GF-D8 (cell line): Measurements from ENCODE around the gene PDE9A.
"Not testable (repeated sequence)": the region's sequence is repeated elsewhere in the genome, so short reads cannot be mapped to it uniquely, and the experiment has no call there.

Experiments
- DNase-seq: peaks from one replicate; lab custom pipeline; 2025; lab: John Stamatoyannopoulos, UW

Gene PDE9A

DNA sequence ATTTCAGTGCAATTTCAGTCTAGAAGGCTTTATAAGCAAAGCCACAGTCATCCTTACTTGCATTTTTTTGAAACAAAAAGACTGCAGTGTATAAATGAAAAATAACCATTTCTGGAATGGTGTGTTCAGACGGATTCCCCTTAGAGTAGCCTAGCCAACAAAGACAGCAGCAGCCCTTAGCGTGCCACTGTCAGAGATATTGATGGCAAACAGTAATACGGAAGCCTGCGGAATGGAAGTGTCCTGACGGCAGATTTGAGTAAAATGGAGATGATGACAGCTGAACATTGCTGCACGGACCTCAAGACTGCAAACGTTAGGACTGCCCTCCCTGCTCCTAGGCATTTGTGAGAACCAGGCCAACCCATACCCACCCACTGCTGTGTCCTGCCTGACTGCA, 54.7 kb downstream of the PDE9A start:
- DNase-seq = no peak

DNA sequence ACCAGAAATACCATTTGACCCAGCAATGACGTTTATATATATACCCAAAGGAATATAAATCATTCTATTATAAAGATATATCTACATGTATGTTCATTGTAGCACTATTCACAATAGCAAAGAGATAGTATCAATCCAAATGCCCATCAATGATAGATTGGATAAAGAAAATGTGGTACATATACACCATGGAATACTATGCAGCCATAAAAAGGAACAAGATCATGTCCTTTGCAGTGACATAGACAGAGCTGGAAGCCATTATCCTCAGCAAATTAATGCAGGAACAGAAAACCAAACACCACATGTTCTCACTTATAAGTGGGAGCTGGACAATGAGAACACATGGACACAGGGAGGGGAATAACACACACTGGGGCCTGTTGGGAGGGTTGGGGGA, 55.5 kb downstream of the PDE9A start:
- not testable (repeated sequence) for DNase-seq

DNA sequence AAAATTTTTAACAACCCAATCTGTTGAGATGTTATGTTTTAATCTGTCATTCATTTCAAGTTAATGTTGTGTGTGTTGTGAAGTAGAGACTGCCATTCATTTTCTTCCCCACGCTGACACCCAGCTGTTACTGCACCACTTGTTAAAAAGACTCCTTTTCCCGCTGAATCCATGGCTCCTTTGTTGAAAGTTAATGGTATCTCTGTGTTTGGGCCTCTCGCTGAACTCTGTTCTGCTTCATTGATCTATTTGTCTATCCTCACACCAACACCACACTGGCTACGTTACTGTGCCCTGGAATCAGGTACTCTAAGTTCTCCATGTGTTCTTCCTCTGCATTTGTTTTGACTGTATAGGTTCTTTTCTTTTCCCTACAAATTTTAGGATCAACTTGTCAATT, 58.2 kb downstream of the PDE9A start:
- no peak for DNase-seq

DNA sequence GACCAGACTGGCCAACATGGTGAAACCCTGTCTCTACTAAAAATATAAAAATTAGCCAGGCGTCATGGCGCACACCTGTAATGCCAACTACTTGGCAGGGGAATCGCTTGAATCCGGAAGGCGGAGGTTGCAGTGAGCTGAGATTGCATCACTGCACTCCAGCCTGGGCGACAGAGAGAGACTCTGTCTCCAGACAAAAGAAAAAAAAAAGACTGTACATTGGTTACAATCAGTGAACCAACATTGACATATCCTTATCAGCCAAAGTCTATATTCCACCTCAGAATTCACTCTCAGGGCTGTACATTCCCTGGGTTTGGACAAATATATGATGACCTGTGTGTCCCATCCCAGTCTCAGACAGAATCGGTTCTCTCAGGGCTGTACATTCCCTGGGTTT, 62.0 kb downstream of the PDE9A start:
- not testable (repeated sequence) for DNase-seq

DNA sequence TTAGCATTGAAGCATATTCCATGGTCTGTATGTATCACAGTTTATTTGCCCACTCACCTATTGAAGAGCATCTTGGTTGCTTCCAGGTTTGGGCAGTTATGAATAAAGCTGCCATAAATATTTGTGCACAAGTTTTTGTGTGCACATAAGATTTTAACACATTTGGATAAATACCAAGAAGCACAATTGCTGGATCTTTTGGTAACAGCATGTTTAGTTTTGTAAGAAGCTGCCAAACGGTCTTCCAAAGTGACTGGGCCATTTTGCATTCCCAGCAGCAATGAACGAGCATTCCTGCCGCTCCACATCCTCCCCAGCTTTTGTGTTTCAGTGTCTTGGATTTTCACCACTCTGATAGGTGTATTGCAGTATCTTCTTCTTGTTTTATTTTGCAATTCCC, 62.7 kb downstream of the PDE9A start:
- DNase-seq = no peak

DNA sequence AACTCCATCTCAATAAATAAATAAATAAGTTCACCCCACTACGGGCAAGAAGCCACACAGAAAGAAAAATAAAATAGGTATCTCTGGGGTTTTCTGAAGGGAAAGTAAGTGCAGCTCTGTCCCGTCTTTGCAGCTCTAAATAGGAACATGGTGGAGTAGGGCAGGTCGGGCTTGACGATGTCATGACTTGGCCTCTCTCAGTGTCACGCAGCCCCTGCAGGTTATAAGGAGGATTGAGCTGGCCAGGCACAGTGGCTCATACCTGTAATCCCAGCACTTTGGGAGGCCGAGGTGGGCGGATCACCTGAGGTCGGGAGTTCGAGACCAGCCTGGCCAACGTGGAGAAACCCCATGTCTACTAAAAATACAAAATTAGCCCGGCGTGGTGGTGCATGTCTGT, 67.1 kb downstream of the PDE9A start:
- not testable (repeated sequence) for DNase-seq

DNA sequence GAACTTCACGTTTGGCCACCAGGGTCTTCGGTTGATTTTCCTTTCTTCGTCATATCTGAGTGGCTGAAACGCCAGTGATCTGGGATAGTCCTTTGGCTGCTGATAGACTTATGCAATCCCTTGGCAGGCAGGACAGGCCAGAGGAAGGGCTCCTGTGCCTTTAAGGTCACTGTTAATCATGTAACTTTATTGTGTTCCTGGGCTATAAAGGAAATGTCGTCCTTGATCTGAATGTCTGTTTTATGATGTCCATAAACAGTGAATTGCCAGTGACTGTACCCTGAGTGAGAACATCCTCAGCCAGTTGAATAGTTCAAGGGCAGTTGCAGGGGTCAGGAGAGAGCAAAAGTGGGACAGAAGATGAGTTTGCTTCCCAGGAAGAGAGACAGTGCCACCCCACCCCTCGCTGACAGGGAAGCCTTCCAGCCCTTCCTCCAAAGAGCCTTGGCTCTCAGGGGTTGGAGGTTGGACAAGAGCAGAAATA, 68.0 kb downstream of the PDE9A start:
- DNase-seq = no peak

DNA sequence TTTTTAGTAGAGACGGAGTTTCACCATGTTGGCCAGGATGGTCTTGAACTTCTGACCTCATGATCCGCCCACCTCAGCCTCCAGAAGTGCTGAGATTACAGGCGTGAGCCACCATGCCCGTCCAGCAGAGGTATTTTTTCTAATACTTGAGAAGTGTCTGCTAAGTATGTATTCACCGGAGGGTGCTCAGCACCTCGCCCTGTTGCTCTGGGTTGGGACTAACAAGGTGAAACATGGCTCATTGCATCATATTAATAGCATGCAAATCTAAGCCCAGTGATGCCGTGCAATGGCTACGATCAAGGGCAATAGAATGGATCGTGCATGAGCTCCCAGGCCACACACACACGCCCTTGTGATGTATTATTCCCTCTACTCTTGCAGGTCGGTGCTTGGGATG, 68.7 kb downstream of the PDE9A start:
- no peak for DNase-seq

DNA sequence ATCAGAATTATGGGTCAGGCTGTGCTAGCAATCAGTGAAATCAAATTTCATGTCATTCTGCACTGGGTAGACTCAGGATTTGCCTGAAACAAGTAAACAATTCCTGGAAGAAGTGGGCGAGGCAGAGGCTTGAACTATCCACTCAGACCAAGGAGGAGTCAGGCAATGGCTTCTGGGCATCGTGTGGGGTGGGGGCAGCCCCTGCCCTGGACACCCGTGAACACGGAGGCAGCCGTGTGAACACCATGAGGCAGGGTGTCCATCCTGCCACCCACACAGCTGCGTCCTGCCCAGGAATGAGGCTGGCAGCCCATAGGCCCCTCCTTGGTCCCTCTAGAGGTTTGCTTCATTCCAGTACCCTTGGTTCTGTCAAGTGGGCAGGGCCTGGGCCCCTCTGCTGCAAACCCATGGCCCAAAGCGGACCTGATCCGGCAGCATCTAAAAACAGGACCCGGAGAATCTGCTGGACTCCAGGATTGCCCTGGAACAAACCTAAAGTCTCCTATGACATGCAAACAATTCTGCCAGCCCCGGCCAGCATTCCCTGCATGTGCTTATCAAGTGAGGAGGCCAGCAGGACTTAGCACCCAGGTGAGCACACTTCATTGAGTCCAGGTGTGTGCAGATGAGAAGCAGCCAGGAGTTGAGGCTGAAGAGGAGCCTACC, 69.5 kb downstream of the PDE9A start:
- no peak for DNase-seq

DNA sequence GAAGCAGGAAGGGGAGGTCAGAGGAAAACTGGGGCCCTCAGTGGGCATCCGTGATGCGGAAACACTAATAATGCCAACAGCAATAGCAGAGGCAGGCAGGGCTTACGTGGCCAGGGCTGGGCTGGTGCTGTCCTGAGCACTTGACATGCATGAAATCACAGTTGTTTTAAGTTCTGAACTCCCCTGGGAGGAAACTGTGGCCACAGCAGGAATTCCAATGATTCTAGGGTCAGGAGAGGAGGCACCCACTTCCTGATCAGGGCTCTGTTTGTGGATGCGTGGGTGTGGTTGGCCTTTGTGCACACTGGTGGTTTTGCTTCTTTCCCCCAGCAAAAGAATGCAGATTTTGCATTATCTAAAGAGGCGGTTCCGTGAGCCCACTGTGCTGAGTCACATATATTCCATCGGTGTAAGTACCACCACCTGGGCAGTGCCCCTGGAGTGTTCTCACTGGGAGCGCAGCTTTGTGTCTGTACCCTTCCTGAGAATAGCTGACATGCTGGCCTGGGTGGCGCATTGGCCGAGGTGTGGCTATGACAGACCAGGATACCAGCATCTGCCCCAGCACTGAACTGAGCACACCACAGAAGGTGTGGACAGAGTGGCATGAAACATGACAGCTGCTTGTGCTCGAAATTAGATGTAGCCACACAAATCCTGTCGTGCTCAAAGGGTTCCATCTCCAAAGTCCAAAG, 71.0 kb downstream of the PDE9A start:
- DNase-seq = peak; percentile 29

DNA sequence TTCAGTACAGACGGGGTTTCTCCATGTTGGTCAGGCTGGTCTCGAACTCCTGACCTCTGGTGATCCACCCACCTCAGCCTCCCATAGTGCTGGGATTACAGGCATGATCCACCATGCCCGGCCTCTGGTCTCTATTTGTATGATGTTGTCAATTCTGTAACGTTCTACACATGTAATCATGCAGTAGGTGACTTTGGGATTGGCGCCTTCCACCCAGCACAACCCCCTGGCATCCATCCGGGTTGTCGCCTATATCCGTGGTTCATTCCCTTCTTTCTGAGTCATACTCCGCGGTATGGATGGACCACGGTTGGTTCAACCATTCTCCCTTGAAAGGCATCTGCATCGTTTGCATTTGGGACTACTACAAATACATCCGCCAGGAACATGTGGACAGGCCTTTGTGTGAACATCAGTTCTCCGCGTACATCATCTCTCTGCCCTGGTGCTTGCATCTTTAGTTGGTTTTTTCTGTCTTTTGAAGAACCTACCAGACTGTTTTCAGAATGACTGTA, 72.1 kb downstream of the PDE9A start:
- no peak for DNase-seq

DNA sequence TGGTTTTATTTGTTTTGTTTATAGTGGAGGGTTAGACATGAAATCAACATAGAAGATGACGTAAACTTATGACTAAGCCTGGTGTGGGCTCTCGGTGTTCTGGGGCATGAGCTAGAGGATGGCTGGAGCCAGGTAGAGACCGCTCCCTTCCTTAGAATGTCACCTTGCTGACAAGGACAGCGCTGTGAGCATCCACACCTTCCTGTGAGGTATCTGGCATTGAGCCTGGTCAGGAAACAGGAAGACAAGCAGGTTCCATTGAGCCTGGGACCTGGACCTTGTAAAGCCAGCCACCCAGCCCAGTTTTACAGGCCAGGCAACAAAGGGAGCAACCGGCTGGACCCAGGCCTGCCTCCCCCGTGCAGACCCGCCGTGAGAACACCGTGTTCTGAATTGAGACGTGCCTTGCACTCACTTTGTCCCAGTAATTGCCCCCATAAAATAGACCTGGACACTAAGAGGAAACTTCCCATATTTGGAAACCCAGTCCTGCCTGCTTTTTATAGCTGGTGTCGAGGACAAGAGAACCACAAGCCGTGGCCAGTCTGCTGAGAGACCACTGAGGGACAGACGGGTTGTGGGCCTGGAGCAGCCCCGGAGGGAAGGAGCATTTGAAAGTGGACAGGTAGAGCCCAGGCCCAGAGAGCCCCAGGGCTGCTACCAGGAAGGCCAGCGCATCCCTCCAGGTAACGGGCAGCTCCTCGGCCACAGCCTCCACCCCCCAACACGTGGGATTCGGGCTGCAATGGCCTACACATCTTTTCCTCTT, 78.0 kb downstream of the PDE9A start:
- DNase-seq = no peak

DNA sequence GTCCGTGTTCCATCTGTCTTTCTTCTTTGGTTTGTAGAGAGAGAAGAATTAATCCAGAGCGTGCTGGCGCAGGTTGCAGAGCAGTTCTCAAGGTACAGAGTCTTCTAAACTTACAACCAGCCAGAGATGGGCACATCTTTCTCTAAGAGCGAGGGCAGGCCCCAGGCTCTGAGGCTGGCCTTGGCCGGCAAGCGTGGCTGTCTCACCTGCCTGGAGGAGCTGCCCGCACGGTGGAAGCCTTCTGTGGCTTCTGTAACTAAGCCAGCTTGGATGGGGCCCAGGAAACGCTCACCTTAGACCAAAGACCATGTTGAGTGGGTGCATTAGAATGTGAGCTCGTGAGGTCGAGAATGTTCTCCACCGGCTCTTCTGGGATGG, 78.6 kb downstream of the PDE9A start:
- DNase-seq = no peak

DNA sequence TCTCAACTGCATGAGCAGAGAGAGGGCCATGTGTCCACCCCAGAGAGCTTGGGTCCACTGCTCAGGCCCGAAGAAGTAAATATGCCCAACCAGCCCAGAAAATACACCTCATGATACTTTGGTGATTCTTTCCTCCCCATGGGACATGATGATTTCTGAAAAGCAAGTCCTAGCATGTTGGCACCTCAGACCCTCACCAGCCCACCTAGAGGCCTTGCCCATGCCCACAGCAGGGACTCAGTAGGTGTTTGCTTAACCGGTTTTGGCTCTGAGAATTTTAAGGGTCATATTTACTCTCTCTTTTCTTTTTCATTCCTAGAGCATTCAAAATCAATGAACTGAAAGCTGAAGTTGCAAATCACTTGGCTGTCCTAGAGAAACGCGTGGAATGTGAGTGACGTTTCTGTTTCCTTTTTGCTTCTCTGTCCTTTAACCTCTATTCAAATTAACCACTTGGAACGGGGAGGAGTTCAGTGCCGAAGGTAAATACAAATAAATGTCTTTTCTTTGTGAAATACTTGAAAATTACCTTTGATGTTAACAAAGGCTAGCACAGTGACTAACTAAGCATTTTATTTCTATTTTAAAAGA, 79.7 kb downstream of the PDE9A start:
- DNase-seq = no peak

DNA sequence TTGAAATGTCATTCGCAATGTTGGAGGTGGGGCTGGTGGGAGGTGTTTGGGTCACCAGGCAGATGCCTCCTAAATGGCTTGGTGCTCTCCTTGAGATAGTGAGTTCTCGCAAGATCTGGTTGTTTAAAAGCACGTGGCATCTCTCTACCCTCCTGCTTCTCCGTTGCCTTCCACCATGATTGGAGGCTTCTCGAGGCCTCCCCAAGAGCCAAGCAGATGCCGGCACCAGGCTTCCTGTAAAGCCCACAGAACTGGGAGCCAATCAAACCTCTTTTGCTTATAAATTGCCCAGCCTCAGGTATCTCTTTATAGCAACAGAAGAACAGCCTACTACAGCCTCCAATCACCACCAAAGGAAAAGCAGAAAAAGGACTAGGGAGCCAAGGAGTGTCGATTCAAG, 80.5 kb downstream of the PDE9A start:
- no peak for DNase-seq

DNA sequence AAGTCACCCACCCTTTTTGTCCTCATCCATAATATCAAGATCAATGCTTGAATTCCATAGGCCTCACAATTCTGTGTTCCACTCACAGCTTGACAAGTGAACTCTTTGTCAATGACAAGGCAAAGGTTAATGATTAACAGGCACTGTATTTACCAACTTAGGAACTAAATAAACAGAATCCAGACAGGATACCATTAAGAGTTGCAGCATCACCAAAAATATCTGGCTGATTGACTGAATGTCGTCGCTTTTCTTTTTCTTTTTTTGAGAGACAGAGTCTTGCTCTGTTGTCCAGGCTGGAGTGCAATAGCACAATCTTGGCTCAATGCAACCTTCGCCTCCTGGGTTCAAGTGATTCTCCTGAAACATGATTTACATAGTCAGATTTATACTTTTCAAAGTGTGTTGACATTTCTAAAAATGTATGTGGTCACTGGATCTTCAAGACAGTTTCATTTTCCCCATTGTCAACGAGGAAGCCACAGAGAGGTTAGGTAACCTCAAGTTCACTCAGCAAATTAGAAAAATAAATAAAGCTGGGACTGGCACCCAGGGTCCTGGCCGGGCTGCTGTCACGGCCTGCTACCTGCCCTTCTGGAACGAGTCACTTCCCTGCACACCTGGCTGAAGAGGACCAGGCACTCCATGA, 81.0 kb downstream of the PDE9A start:
- DNase-seq = no peak

DNA sequence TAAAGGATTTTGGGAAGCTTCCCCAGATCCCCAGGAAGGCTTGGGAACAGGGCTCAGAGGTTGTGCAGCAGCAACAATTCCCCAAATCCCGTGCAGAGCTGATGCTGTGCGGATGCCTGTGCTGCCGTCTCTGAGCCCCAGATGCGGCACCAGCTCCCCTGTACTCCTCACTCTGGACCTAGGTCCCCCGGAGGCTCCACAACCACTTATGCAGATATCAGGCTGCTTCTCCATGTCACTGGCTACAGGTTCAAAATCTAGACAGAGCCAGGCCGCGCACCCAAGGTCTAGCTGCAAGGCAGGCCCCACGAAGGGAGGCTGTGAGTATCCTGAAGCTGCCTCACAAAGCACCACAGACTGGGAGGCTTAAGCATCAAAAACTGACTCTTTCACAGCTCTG, 81.6 kb downstream of the PDE9A start:
- no peak for DNase-seq

DNA sequence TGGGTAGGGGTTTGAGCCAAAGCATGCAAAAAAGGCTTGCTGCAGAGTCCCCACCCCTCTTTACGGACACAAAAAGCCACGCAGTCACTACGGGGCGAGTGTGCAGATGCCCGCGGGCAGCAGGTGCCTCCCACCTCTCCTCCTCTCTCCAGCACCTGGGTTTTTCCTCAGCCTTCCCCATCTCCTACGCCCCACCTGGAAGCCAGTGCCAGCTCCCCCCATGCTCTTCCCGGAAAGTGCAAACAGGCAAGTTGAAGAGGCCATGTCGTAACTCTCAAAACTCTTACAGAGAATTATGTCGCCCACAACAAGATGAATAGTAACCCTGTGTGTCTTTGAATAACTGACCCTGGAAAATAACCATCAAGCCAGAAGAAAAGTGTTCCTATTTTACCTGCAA, 82.5 kb downstream of the PDE9A start:
- DNase-seq = no peak

DNA sequence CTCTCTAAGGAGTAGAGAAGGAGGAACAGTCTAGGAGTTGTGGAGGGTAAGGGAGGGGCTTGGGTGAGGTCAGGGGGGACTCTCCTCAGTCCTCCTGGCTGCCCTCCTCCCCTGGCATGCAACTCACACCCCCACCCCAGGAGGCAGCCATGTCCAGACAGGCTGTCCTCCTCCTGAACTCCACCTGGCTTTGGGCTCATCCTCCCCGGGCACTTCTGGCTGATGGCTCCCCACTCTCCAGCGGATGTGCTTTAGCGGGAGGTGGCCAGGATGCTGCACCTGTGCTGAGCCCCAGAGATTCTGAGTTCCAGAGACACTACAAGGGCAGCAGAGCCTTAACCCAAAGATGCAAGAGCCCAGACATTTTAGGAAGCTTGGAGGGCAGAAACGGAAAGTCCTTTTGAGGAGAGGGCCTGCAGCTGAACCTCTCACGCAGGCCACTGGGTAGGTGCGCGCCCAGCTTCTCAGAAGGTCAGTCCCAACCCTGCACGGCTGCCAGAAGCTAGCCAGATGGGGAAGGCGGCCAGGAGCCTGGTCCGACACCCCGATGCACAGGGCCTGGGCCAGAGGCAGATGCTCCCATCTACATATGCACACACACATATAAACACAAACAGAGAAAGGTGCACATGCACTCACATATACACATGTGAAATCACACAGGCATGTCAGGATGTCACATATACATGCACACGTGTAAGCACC, 83.4 kb downstream of the PDE9A start:
- no peak for DNase-seq

DNA sequence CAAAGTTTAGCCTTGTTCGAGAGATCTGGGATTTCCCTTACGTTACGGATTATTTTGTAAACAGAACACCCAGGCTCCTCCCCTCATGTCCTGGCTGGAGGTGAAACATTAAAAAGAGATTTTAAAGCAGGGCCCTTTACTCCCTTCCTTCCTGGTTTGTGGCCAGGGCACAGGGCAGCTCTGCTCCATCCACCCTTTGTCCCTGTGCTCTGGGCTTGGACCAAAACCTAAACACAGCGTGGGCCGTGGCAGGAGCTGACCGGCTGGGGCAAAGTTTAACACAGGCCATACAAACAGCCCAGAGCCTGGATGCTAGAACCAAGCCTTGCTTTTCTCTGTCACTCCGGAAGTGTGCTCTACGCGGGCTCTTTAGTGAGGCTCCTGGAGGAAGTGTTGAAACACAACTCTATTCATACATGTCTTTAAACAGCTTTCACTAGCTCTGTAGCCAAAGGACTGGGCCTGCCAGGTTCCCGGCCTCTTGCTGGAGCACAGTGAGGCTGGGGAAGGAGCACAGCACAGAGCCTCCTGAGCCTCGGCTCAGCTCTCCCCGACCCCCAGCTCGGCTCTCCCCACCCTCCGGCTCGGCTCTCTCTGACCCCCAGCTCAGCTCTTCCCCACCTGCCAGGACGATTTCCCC, 84.7 kb downstream of the PDE9A start:
- DNase-seq = peak; percentile 72
